GM19240 (cell line): ENCODE measurements around the gene THSD7A.

ENCODE experiments used
- DNase-seq: peaks from one replicate; pipeline ENCODE4 v3.0.0; 2011; ENCODE audit warnings: low spot score; ENCODE audit not compliant: insufficient read length

THSD7A gene

GRCh38 chr7:11750191-11750590 is 81.8 kb downstream of the THSD7A start:
- no peak for DNase-seq

GRCh38 chr7:11749629-11750028 is 82.4 kb downstream of the THSD7A start:
- DNase-seq, result no peak

GRCh38 chr7:11748884-11749283 is 83.1 kb downstream of the THSD7A start:
- DNase-seq, result no peak

GRCh38 chr7:11747715-11748485 is 84.1 kb downstream of the THSD7A start:
- DNase-seq, result no peak

DNA sequence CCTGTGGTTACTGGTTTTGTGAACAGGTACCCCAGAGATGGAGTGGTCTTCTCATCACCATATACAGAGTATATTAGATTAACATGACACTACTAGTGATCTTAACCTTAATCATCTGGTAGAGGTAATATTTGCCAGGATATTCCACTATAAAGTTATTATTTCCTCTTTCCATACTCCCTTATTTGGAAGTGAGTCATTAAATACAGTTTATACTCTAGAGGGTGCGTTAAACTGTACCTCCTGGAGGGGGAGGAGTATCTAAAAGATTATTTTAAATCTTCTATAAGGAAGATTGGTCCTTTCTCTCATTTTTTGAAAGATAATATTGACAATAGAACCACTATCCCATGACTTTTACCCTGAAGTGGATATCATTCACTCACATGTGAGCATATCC is 85.4 kb downstream of the THSD7A start:
- DNase-seq, result no peak

DNA sequence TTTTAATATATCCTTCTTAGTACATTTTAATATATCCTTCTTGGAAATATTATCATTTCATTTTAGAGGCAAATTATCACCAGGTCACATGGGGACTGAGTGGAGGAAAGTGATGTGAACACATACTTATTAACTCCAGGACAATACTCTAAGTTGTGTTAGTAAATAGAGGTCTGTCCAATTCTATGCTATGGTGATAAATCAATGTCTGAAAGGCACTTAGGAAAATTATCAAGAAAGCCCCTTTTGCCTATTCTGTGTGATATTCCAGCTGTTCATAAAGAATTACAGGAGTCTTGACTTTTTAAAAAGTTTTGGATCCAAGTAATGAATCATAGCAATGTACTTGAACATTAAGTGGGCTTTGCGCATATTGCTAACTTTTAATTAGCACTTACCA is 88.5 kb downstream of the THSD7A start:
- DNase-seq, result no peak

- no peak for DNase-seq
Measured at GRCh38 chr7:11743016-11743415, 89.0 kb downstream of the THSD7A start.

DNA sequence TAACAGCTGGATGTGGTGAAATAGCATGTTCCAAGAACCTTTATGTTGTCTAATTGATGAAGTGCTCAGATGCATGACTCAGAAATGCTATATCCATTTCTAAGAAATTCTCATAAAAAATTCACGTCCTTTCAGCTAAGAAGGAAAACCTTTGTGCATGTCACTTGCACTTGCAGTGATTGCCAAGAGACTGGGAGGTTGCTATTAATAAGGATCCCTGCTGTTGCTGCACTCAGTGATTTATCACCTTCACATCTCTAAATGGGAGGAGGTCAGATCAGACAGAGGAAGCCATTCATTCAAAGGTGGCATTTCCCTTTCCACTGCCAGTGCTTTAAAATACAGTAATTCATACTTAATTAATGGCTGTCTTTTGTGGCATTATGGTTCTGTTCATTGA is 89.5 kb downstream of the THSD7A start:
- no peak for DNase-seq

DNA sequence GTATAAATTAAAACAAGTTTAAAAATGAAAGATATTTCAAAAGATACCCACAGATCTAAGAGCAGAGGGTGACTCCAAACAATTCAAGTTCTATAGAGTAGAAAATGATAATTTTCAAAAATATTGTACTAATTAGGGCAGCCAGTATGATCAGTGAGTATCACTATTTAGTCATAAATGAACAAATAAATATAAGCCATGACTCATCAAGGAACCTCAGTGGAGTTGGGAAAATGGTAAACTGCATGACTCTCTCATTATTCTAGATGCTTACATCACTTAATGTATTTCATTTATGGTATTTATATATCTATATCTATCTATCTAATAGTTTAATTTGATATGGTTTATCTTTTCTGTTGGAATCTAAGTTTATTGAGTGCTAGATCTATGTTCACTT is 94.3 kb downstream of the THSD7A start:
- DNase-seq, result no peak

DNA sequence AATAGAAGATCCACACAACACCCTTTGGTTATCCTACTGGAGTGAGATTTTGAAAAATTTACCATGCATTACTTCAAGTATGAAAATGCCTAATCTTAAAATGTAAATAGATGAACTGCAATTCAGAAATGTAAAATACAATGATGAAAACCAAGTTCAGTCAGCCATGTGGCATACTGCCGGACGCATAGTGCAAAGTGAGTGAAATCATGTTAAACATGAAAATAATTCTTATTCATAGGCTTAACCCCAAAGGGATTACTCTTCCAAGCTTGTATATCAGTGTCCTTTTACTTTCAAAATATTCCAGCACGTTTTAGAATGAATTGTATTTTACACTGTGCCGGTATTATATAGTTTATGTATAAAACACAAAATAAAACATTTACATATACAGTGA is 99.8 kb downstream of the THSD7A start:
- no peak for DNase-seq

DNA sequence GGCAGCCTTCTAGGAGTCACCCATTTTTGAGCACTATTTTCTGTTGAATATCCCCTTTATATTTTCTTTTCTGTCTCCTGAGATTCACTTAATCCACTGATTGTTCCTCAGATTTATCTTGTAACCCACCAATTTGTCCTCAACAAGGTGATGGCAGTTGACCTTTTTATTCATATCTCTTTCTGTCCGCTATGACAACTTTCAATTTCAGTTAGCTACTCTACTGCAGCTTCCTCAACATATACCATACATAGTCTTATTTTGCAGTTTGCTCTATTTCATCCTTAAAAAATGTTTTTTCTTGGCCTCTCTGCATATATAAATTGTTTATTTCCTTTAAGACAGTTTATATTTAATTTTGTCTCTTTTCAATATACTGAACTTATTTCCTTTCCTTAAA is 101.3 kb downstream of the THSD7A start:
- no peak for DNase-seq

GRCh38 chr7:11727864-11728263 is 104.1 kb downstream of the THSD7A start:
- no peak for DNase-seq

- no peak for DNase-seq
Measured at GRCh38 chr7:11726794-11727155, 105.2 kb downstream of the THSD7A start.

- DNase-seq, result no peak
Measured at GRCh38 chr7:11726001-11726793, 105.8 kb downstream of the THSD7A start.

- DNase-seq, result no peak
Measured at GRCh38 chr7:11716185-11716584, 115.8 kb downstream of the THSD7A start.

DNA sequence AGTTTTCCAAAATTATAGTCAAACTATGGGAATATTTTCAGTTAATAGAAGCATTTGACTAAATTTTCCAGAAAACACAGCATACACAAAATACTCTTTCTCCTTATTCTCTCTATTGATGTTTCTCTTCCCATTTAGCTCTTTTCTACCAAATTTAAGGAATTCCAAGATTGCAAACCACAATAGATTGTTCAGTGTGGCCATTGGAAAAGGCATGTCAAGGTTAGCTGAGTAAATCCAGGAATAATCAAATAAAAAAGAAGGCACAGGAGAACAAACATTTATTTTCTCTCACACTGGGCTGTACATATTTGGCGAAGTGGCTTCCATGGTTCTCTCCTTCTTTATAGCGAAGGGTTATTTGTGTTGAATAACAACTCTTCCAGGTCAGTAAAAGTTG is 117.3 kb downstream of the THSD7A start:
- no peak for DNase-seq

GRCh38 chr7:11714205-11714604 is 117.8 kb downstream of the THSD7A start:
- DNase-seq, result no peak

DNA sequence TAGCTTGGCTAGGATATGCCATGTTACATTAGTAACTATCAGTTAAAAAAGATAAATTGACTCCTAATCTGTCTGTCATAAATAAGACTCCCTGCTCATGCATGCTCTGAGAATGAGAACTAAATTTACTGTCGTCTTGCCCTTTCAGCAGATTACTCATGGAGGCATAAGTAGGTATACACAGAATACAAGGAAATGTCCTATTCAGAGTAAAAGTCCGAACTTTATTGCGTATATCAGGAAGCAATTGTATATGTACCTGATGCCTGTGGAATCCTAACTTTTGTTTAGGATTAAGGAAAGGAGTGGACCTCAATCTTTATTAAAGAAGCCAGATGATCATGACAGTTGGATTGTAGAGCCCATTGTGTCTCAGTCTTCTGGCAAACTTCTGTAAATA is 118.6 kb downstream of the THSD7A start:
- no peak for DNase-seq

DNA sequence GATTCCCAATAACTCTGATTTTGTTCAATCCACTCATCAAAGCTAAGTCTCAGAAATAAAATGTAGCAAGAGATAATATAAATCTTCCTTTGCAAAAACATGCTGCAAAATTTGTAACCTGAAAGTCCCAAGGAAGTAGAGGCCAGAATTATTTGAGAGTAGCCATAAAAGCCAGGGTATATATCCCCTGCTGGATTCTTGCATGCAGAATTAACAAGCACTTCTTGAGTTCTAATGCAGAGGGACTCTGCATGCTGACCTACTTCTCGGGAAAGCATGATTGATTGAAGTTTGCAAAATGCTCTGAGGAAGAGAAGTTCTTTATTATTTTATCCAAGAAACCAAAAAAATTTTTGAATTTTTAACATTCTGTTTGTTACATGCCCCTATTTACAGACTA is 121.6 kb downstream of the THSD7A start:
- no peak for DNase-seq

GRCh38 chr7:11709196-11709595 is 122.8 kb downstream of the THSD7A start:
- DNase-seq, result no peak

DNA sequence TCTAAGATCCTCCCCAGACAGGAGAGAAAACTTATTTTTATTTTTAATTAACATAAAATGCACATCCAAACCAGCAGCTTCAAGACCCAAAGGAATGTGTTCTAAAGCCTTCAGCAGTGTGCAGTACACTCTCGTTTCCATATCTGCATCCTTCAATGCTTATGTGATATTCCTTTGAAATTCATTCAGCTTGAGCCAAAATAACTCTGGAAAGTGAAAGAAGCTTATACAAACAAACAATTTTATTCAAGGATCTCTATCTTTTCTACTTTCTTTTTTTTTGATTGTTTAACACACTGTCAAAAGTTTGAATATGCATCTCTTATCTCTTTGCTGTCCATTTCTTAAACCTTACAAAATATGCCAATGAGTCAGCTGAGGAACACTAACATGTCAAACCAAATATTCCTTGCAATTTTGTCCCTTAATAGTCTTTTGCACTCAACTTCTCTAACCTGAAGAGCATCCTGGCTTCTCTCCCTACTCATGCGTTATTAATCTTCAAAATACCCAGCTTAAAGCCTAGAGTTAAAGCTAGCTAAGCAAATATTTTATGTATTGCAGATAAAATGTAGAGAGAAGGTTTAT is 124.3 kb downstream of the THSD7A start:
- no peak for DNase-seq
